AG09319 (cell line): Measurements from ENCODE around the gene ESRRB.

Experiments used
- DNase-seq: peaks from one replicate; pipeline ENCODE4 v3.0.0-alpha.2; 2010; ENCODE audit warnings: low read depth; ENCODE audit errors: extremely low read depth
- TF ChIP-seq, protein P1 (sequence below): IDR thresholded peaks from 2 replicates; pipeline ENCODE4 v1.5.1; 2011; ENCODE audit warnings: low read depth, mild to moderate bottlenecking, inconsistent platforms, low read length, moderate library complexity

The ESRRB gene

DNA sequence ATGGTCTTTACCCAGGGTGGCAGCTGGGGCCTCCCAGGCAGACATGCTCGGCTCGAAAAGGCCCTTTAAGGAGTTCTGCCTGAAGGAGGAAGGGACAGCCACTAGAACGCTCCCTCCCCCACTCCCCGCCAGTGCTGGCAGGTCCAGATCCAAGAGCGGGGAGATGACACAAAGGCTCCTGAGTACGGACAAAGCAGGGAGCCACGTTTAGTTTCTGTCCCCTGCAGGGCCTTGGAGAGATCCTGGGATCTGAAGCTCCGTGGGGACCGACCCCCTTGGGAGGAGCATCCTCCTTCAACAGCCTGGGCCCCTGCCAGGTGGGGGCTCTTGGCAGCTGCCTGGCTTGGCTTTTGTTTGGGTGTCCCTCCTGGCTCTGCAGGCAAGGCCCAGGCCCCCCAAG, 89.7 kb downstream of the ESRRB start:
- TF ChIP-seq, protein P1, sequence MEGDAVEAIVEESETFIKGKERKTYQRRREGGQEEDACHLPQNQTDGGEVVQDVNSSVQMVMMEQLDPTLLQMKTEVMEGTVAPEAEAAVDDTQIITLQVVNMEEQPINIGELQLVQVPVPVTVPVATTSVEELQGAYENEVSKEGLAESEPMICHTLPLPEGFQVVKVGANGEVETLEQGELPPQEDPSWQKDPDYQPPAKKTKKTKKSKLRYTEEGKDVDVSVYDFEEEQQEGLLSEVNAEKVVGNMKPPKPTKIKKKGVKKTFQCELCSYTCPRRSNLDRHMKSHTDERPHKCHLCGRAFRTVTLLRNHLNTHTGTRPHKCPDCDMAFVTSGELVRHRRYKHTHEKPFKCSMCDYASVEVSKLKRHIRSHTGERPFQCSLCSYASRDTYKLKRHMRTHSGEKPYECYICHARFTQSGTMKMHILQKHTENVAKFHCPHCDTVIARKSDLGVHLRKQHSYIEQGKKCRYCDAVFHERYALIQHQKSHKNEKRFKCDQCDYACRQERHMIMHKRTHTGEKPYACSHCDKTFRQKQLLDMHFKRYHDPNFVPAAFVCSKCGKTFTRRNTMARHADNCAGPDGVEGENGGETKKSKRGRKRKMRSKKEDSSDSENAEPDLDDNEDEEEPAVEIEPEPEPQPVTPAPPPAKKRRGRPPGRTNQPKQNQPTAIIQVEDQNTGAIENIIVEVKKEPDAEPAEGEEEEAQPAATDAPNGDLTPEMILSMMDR: no peak
- no peak for DNase-seq

DNA sequence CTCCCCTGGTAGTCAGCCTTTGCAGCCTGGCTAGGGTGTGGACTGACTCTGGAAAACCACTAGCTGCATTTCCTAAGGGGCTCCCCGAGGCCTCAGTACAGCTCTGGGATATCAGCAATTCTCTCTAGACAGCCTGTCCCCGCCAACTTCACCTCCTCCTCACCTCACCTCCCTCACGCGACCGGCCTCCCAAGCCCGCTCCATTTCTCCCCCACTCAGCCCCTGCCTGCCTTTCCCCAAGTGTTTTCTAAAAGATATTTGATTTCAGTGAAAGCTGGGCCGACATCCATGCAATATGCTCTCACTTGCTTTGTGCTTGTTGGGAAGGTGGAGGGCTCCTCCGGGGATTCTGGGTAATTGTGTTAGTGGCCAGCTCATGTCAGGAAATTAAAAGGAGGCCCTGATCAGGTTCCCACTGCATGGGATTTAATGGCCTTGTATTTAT, 91.8 kb downstream of the ESRRB start:
- DNase-seq: no peak
- TF ChIP-seq, protein P1: no peak

GRCh38 chr14:76472199-76472723, 96.3 kb downstream of the ESRRB start:
- TF ChIP-seq, protein P1: no peak
- no peak for DNase-seq

GRCh38 chr14:76473481-76474263, 97.7 kb downstream of the ESRRB start:
- TF ChIP-seq, protein P1: no peak
- DNase-seq: no peak

DNA sequence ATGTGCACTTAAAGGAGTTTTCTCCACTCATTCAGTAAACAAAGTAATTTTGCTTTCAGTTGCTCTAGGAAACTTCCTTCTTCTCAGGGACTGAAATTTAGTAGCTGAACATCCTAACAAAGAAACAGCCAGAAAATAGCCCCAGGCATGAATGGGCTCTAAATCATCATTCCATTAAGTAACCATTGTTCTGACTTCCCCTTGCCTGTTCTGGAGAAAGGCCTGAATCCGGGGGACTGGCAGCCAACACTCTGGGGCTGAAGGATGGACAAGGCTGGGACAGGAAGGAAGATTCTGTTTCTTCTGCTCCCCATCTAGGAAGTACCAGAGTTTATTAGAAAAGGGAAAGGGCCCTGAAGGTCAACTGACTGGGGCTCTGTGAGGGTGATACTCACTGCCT, 104.5 kb downstream of the ESRRB start:
- no peak for DNase-seq
- TF ChIP-seq, protein P1: no peak

DNA sequence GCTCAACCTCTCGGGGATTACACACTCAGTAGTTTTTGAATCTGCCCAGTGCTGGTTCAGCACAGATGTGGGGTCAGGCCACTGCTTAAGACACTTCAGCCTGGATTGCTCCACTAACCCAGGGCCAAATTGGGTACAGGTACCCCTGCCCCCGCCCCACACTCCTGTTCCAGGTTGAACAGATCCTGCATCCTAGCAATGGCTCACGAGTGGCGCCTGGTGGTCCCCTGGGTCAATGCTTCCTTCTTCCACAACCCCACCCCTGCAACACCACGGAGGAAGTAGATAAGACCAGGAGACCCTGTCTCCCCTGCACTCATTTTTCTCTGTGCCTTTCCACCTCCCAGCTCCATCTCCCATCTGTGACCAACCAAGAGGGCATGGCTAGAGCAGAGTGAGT, 108.4 kb downstream of the ESRRB start:
- TF ChIP-seq, protein P1: no peak
- DNase-seq: no peak

DNA sequence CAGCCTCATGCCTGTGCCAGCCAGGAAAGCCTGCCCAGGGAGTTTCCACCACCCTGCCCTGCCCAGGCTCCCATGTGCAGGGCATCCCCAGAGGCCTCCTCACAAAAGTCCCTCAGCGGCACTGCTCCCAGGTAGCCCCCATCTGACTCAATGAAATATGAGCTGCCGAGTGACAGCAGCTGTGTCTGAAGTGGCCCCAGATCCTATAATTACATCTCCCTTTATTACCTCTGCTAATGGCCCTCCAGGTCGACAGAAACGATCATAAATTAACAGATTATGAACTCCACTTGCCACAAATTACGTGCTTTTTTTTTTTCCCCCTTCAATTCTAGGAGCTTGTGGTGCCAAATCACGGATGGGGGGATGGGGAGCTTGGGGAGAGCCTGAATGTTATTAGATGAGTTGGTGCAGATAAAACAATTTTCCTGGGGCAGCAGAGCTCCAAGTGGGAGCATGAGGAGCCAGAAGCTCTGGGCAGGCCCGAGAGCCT, 110.4 kb downstream of the ESRRB start:
- TF ChIP-seq, protein P1: no peak
- DNase-seq: no peak
